NCI-H69 (cell line): ENCODE data around the gene SERPINA3.
"Not testable (repeated sequence)": the region's sequence is repeated elsewhere in the genome, so short reads cannot be mapped to it uniquely, and the experiment has no call there.

Experiments used
- DNase-seq: peaks from one replicate; lab custom pipeline; 2025; lab: John Stamatoyannopoulos, UW

Gene SERPINA3

GRCh38 chr14:94633121-94633520 is 20.9 kb downstream of the SERPINA3 start:
- no peak for DNase-seq

GRCh38 chr14:94635154-94635553 is 23.0 kb downstream of the SERPINA3 start:
- DNase-seq: no peak

DNA sequence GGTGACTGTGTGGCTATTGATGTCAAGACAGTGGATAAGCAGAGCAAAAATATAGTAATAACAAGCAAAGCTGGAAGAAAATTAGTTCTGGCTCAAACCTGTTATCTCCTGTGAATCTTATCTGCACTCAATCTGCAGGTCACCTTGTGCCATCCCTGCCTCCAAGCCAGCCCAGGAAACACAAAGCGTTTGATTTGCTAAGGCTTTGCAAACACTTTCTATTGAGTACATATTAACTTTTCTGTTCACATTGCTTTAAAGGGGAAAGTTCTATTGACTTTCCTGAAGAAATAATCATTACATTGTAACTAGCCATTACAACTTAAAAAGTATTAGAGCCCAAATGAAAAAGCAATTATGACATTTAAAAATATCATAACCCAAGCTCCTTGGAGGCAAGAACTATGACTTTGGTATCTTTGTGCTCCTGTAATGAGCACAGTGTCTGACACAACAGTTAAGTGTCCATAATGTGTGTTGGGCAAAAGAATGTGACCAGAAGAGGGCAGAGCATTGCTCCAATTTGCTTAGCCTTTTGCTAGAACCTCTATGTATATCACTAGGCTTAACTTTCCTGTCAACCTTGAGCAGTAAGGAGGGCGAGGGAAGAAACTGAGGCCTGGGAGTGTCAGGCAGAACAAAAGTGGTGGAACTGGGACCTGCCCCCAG is 24.7 kb downstream of the SERPINA3 start:
- DNase-seq: peak; percentile 7

- DNase-seq: not testable (repeated sequence)
Observed at GRCh38 chr14:94637814-94638213, 25.6 kb downstream of the SERPINA3 start.

DNA sequence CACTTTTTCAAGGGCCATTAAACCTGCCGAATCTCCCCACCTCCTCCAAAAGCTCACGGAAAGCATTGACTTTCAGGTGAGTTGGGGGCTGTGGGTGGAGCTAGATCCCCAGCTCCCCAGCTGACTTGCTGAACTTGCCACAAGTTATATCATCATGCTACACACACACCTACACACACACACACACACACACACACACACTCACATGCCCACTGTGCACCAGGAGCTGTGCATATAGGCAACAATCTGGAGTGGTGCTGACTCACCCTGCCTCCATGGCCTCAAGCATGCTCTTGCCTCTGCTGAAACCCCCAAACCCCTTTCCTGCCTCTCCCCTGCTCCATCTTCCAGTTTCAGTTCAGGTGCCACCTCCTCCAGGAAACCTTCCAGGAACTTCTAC is 26.1 kb downstream of the SERPINA3 start:
- DNase-seq: no peak

GRCh38 chr14:94638961-94639817 is 27.0 kb downstream of the SERPINA3 start:
- DNase-seq: no peak

DNA sequence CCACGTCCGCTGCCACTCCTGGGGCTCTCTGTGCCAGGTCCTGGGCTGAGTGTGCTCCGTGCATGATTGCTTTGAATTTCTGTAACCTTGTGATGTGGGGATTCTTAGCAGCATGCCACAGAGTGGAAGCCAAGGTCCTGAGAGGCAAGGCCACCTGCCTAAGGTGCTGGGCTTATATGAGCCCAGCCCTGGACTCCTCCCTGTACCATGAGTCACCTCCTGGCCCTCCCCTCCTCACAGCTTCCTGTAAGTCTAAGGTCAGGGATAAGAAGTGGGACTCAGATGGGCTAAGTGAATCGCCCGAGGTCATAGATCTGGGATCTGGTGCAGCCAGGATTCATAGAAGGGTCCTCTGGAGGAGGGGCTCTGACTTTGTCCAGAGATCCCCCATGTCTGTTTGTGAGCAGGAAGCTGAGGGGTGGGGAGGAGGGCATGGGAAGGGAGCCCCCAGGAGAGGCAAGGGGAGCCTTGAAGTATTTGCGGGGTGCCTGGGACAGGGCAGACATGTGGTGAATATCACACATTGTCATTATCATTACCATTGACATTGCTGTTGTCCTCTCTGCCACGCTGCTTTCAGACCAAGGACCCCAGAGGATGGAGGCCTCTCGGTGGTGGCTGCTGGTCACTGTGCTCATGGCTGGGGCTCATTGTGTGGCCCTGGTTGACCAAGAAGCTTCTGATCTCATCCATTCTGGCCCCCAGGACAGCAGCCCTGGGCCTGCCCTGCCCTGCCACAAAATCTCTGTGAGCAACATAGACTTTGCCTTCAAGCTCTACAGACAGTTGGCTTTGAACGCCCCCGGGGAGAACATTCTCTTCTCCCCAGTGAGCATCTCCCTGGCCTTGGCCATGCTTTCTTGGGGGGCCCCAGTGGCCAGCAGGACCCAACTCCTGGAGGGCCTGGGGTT is 28.8 kb downstream of the SERPINA3 start:
- no peak for DNase-seq

DNA sequence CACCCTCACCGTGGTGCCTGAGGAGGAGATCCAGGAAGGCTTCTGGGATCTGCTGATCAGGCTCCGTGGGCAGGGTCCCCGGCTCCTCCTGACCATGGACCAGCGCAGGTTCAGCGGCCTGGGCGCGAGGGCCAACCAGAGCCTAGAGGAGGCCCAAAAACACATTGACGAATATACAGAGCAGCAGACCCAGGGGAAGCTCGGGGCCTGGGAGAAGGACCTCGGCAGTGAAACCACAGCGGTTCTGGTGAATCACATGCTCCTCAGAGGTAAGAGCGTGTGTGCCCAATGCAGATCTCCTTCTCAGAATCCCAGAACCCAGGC is 29.4 kb downstream of the SERPINA3 start:
- no peak for DNase-seq

DNA sequence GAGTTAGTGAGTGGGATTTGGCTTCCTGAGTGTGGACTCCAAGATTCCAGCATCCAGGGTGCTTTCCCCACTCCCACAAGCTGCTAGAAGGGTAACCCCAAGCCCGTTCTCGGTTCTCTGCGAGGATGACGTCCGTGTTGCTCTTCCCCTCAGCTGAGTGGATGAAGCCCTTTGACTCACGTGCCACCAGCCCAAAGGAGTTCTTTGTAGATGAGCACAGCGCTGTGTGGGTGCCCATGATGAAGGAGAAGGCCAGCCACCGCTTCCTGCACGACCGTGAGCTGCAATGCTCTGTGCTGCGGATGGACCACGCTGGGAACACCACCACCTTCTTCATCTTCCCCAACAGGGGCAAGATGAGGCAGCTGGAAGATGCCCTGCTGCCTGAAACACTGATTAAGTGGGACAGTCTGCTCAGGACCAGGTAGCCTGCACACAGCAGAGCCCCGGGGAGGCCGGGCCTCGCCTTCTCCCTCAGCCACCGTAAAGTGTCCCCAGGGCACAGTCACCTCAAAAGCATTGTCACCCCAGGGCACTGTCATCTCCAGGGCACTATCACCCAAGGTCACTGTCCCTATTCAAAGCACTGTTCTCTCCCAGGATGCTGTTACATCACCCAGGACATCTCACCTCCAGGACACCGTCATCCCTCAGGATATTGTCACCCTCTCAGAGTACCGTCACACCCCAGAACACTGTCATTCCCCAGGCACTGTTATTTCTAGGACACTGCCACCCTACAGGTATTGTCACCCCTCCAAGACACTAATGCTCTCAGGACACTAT is 31.3 kb downstream of the SERPINA3 start:
- no peak for DNase-seq

DNA sequence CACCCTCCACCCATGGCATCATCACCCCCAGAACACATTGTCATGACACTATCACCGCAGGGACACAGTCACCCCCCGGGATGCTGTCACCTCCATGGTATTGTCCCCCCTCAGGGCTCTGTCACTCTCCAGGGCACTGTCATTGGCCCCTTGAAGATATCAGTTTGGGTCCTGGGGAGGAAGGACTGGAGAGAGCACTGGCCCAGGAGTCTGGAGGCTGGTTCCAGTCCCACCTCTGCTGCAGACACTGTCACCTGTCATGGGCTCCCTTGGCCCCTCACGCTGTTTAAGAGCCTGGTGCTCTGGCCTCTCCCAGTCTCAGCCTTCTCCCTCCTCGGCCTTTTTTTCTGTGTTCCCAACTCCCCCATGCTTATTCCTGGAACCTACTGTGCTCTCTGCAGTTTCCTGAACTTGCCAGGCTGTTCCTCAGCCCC is 31.9 kb downstream of the SERPINA3 start:
- DNase-seq: no peak

DNA sequence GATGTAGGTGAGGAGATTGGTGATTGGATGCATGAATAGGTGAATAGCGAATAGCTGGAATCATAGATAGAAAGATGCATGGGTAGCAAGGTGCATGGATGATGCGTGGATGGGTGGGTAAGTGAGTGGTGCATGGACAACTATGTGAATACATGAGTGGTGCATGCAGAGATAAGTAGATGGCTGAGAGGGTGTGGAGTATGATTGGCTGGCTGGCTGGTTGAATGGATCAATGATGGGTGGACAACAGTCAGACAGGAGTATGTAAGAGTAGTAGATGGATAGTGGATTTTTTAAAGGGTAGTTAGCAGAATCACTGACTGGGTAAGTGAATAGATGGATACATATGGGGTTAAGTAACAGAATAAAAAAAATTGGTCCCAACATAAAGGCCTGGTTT is 33.9 kb downstream of the SERPINA3 start:
- DNase-seq: no peak

DNA sequence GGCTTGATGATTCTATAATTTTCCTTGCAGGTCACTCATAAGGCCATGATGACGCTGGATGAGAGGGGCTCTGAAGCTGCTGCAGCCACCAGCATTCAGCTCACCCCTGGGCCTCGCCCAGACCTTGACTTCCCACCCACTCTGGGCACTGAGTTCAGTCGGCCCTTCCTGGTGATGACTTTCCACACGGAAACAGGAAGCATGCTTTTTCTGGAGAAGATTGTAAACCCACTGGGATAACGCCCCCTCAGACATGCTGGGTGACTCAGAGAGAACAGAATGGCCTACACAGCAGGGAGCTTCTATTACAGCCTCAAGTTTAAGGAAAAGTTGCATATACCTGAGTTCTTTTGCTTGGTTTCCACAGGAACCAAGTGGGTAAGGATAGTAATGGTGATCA is 34.3 kb downstream of the SERPINA3 start:
- DNase-seq: no peak

- DNase-seq: no peak
Observed at GRCh38 chr14:94648801-94649200, 36.6 kb downstream of the SERPINA3 start.

- no peak for DNase-seq
Observed at GRCh38 chr14:94649543-94650443, 37.6 kb downstream of the SERPINA3 start.

DNA sequence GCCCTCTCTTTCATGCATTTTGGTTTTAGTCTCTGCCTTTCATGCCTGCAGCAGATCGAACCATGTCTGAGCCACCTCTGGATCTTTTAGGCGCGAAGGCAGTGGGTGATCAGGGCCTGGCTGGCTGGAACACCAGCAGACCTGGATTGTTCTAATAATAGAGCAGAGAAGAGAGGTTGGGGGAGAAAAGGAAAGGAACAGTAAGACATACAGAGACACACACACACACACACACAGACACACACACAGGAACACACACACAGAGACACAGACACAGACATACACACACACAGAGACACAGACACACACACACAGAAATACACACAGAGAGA is 38.2 kb downstream of the SERPINA3 start:
- no peak for DNase-seq

DNA sequence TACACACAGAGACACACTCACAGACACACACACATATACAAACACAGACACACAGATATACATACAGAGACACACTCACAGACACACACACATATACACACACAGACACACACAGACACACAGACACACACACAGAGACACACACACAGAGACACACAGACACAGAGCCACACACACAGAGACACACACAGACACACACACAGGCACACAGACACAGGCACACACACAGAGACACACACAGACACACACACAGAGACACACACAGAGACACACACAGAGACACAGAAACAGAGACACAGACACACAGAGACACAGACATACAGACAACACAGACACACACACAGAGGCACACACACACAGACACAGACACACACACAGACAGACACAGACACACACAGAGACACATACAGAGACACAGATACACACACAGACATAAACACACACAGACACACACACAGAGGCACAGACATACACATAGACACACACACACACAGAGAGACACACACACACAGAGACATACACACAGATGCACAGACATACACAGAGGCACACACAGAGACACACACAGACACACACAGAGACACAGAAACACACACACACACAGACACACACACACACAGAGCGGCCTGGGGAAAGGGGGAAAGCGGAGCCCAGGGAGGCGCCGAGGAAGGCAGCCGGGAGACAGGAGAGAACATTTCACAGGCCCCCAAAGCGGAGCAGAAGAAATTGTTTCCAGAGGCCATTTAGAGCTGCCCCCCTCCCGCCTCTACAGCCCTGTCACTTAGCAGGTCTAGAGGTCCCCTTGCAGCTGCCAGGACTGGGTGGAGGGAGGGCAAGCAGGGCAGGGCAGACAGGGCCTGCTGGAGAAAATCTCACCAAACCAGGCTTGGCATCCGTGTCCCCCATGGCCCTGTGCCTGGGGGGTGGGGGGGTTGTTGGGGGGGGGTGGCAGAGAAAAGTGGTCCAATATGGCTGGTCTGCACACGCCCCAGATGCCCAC is 38.9 kb downstream of the SERPINA3 start:
- no peak for DNase-seq

- no peak for DNase-seq
Observed at GRCh38 chr14:94653321-94653720, 41.1 kb downstream of the SERPINA3 start.

- DNase-seq: no peak
Observed at GRCh38 chr14:94654071-94654861, 42.1 kb downstream of the SERPINA3 start.
